Peyer's patch (tissue), 4 donors: ENCODE data around the gene CASP5. TPM values are rescaled to one million over a fixed set of nuclear protein-coding genes. Genes with fewer than 3 reads are reported as not detected.
A peak's percentile ranks its signal among the peaks of the same experiment; 100 is the strongest.
"Not testable (repeated sequence)": the region's sequence is repeated elsewhere in the genome, so short reads cannot be mapped to it uniquely, and the experiment has no call there.

Source experiments
- DNase-seq, 3 donors: peaks; one replicate each; pipeline ENCODE4 v3.0.0-alpha.2; 2017 to 2019
- H3K27ac ChIP-seq, 4 donors: fragments of 200-600 bp; sonication (generic); one replicate each; pipeline ENCODE4 v1.5.1; 2016 to 2019
- H3K27me3 ChIP-seq, 2 donors: fragments of 200-600 bp; sonication (generic); one replicate each; pipeline ENCODE4 v1.5.1; 2019
- H3K36me3 ChIP-seq, 3 donors: fragments of 200-600 bp; sonication (generic); one replicate each; pipeline ENCODE4 v1.5.1; 2016 to 2019
- H3K4me1 ChIP-seq, 4 donors: fragments of 200-600 bp; sonication (generic); one replicate each; pipeline ENCODE4 v1.5.1; 2016 to 2019
- H3K4me3 ChIP-seq, 4 donors: fragments of 200-600 bp; sonication (generic); 1 replicate in 3 of 4; 2 replicates in 1 of 4; pipeline ENCODE4 v1.5.1; 2016 to 2019; ENCODE audit warnings: mild to moderate bottlenecking in 1 of 4
- H3K9me3 ChIP-seq, 4 donors: fragments of 200-600 bp; sonication (generic); one replicate each; pipeline ENCODE4 v1.5.1; 2016 to 2019; ENCODE audit warnings: mild to moderate bottlenecking in 1 of 4
- POLR2A ChIP-seq, 2 donors: fragments of 450-650 bp; IDR thresholded peaks; one replicate each; pipeline ENCODE4 v1.5.1; 2017; ENCODE audit warnings: antibody characterized with exemption in 2 of 2, mild to moderate bottlenecking in 2 of 2, moderate library complexity in 2 of 2
- total RNA-seq, 4 donors: library from RNA; depleted of rRNA; stranded (reverse); fragments of >200 nt; gene quantifications; one replicate each; pipeline ENCODE4 v1.1.0, GENCODE V29; 2016
- TF ChIP-seq, protein P1 (sequence below), 6 experiments: fragments of 450-650 bp in 4 of 6; fragments of 200-600 bp in 2 of 6; sonication (generic) in 1 of 6; IDR thresholded peaks; one replicate each; pipeline ENCODE4 v1.5.1; 2017 to 2019; ENCODE audit warnings: antibody characterized with exemption in 6 of 6, mild to moderate bottlenecking in 3 of 6, moderate library complexity in 1 of 6

CASP5 gene
- 10 to 100 TPM; 10.5 to 27.5 (median 16.9) TPM for total RNA-seq

DNA sequence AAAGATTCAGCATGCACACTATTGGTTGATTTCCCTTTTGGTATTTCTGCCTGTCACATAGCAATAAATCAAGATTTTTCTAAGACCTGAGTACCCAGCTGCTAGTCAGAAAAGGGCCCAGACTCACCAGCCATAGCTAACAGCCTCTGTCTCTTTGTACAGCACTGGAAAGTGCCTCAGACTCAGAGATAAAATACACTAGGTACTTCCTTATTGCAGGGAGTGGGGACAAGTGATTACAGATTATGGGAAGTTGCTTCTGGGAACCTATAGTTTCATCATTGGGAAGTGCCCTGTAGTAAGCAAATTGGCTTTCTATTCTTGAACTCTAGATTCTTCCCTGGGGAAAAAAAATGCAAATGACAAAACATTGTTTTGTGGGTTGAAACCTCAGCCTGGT is at the start of gene CASP5:
TSS of gene CASP5 (minus strand) at position 166 of the 400 bp plus-strand sequence. CDS start at position 134, 32 bp downstream.
- Histone ChIP-seq H3K4me1 (peaks cover 0 to 13% (median 4%) of the 10 kb centered on the region in 4 donors), H3K27me3 (no peaks in the 10 kb centered on the region), H3K27ac (peak within 1 kb of the TSS in 2 of 4 donors; percentile 67 to 87), H3K36me3 (peaks cover 0 to 21% (median 0%) of the 10 kb centered on the region in 3 donors), H3K4me3 (peak within 1 kb of the TSS in 1 of 4 donors; percentile 42), H3K9me3 (no peaks in the 10 kb centered on the region)
- peak; percentile 22 to 51 for TF ChIP-seq POLR2A (IDR thresholded peaks at IDR 0.05)
- TF ChIP-seq, protein P1, sequence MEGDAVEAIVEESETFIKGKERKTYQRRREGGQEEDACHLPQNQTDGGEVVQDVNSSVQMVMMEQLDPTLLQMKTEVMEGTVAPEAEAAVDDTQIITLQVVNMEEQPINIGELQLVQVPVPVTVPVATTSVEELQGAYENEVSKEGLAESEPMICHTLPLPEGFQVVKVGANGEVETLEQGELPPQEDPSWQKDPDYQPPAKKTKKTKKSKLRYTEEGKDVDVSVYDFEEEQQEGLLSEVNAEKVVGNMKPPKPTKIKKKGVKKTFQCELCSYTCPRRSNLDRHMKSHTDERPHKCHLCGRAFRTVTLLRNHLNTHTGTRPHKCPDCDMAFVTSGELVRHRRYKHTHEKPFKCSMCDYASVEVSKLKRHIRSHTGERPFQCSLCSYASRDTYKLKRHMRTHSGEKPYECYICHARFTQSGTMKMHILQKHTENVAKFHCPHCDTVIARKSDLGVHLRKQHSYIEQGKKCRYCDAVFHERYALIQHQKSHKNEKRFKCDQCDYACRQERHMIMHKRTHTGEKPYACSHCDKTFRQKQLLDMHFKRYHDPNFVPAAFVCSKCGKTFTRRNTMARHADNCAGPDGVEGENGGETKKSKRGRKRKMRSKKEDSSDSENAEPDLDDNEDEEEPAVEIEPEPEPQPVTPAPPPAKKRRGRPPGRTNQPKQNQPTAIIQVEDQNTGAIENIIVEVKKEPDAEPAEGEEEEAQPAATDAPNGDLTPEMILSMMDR (IDR thresholded peaks at IDR 0.05), result no peak
- DNase-seq, result peak in 1 of 3 donors; percentile 58

GRCh38 chr11:105072080-105072479 is 49.1 kb upstream of the CASP5 start:
- not testable (repeated sequence) for H3K4me3 ChIP-seq, H3K9me3 ChIP-seq, H3K27ac ChIP-seq, H3K27me3 ChIP-seq, DNase-seq, H3K36me3 ChIP-seq, H3K4me1 ChIP-seq

- no peak for DNase-seq
- H3K36me3 ChIP-seq, result no peaks in the 10 kb centered on the region
Measured at GRCh38 chr11:105071089-105071732, 48.2 kb upstream of the CASP5 start.

GRCh38 chr11:105070306-105070705 is 47.3 kb upstream of the CASP5 start:
- no peaks in the 10 kb centered on the region for H3K4me1 ChIP-seq
- no peak overlapping the region for H3K27ac ChIP-seq
- no peak for DNase-seq
- TF ChIP-seq POLR2A (IDR thresholded peaks at IDR 0.05), result no peak
- TF ChIP-seq, protein P1 (IDR thresholded peaks at IDR 0.05), result no peak
- no peaks in the 10 kb centered on the region for H3K9me3 ChIP-seq
- H3K4me3 ChIP-seq, result no peak overlapping the region
- H3K27me3 ChIP-seq, result no peaks in the 10 kb centered on the region
- H3K36me3 ChIP-seq, result no peaks in the 10 kb centered on the region

More at GRCh38 chr11:105071089-105071732, 48.2 kb upstream of the CASP5 start:
- H3K4me1 ChIP-seq, result no peaks in the 10 kb centered on the region
- H3K4me3 ChIP-seq, result peak overlapping the region in 1 of 4 donors; percentile 6
- H3K9me3 ChIP-seq, result no peaks in the 10 kb centered on the region
- no peak overlapping the region for H3K27ac ChIP-seq
- TF ChIP-seq, protein P1 (IDR thresholded peaks at IDR 0.05), result no peak
- no peak for TF ChIP-seq POLR2A (IDR thresholded peaks at IDR 0.05)
- H3K27me3 ChIP-seq, result no peaks in the 10 kb centered on the region

GRCh38 chr11:105069749-105070148 is 46.8 kb upstream of the CASP5 start:
- not testable (repeated sequence) for H3K36me3 ChIP-seq, DNase-seq, H3K27me3 ChIP-seq, H3K4me1 ChIP-seq, H3K27ac ChIP-seq, H3K9me3 ChIP-seq, H3K4me3 ChIP-seq

DNA sequence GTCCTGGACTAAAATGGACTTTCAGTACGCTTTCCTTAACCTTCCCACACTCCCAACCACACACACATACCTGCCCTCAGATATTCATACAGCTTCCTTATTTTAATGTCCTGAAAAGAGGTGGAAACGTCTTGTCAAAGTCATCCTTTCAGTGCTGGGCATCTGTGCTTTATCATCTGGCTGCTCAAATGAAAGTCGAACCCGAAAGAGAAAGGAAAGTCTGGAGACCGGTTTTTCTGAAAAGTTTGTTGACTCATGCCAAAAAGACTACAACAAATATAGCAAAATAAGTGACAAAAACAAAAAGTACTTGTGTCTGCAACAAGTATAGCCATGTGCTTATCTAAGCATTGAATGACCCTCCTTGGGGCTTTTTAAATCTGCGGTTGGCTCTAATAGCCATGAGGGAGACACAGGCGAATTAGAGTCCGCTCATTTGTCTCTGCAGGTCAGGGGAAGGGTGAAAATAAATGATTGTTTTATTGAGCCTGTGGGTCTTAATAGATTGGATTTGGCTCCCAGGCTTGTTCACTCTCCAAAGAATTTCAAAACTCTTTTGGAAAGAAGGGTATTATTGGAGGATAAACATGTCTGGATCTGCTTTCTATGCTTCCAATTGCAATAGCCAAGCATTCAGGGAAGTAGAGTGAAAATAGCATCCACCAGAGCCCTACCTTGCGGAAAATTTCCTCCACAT is 40.4 kb upstream of the CASP5 start:
- H3K27ac ChIP-seq, H3K27me3 ChIP-seq, H3K9me3 ChIP-seq, H3K4me1 ChIP-seq, DNase-seq, H3K36me3 ChIP-seq, H3K4me3 ChIP-seq: not testable (repeated sequence)

- no peak overlapping the region for H3K4me3 ChIP-seq
- H3K4me1 ChIP-seq, result no peaks in the 10 kb centered on the region
- DNase-seq, result no peak
- no peaks in the 10 kb centered on the region for H3K27me3 ChIP-seq
- no peak for TF ChIP-seq POLR2A (IDR thresholded peaks at IDR 0.05)
- TF ChIP-seq, protein P1 (IDR thresholded peaks at IDR 0.05), result no peak
- H3K27ac ChIP-seq, result no peak overlapping the region
- H3K36me3 ChIP-seq, result no peaks in the 10 kb centered on the region
- H3K9me3 ChIP-seq, result no peaks in the 10 kb centered on the region
Measured at GRCh38 chr11:105057432-105057831, 34.5 kb upstream of the CASP5 start.
